GM04504 (cell line): ENCODE measurements around the gene LRP3.

Source experiments
- DNase-seq: peaks from one replicate; pipeline ENCODE4 v3.0.0-alpha.2; 2012; ENCODE audit warnings: low read depth

Gene LRP3

DNA sequence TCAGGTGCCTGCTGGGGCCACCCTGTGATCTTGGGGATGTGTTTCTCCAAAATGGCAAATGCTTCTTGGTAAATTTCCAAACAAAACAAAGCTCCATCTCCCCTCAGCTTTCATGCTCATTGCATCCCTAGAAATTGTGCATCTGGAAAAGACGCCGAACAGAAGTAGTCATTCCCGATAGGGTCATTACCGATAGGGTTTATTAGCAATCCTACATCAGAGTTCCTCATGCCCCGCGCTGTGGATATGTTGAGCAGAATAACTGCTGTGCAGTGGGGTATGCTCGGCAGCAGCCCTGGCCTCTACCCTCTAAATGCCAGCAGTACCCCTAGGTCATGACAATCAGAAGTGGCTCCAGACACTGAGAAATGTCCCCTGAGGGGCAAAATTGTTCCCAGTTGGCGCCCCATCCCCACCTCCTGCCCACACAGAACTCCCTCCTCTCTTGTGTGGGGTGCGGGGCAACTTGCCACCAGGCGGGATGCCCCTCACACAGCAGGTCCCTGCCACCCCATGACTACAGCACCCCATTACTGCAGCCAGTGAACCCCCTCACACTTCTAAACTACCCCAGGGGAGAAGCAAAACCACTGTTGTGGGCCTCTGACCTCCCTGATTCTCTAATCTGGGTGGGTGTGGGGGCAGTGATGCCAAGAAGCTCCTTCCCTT is 44.5 kb downstream of the LRP3 start:
- no peak for DNase-seq

DNA sequence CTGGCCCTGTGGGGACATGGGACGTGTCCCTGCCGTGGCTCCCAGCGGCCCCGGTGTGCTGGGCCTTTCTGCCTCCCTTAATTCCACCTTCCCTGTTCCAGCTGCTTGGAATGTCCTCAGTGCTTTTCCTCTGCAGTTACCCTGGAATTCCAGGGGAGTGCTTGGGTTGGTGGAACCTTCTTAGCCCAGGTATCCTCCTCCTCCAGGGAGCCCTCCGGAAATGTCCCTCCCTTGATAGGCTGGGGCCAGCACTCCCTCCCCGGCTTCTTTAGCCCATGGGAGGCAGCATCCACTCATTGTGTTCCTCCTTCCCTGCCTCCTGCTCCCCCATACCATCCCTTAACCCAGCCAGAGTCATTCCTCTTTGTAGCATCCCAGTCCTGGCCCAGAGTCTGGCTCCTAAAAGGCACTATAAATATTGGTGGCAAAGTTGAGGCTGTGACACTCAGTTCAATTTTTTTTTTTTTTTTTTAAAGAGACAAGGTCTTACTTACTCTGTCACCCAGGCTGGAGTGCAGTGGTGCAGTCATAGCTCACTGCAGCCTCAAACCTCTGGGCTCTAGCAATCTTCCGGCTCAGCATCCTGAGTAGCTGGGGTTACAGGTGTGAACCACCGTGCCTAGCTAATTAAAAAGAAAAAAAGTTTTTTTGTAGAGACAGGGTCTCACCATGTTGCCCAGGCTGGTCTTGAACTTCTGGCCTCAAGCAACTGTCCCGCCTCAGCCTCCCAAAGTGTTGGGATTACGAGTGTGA is 45.3 kb downstream of the LRP3 start:
- no peak for DNase-seq

DNA sequence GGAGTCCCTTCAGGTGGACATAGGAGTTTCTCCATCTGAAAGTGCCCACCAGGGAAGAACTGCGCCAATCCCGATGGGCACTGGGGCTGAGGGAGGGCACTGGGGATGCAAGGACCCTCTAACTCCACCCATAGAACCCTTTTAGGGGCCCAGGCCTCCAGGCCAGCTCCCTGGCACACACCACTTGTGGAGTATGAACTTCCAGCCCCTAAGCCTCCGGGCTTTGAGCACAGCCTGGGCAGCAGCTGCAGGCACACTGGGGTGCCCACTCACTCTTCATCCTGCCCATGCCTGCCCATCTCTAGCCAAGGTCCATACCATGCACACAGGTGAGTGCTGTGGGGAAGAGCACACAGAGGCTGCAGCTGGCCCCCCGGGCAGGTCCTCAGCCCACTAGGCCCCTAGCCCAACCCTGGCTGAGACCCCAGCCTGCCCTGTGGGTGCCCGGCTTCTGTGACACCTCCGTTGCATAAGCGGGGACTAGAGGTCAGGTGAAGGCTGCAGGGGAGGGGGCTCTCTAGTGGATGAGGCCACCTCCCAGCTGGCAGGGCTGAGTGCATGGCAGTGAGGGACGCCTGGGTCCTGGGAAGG is 46.1 kb downstream of the LRP3 start:
- no peak for DNase-seq

DNA sequence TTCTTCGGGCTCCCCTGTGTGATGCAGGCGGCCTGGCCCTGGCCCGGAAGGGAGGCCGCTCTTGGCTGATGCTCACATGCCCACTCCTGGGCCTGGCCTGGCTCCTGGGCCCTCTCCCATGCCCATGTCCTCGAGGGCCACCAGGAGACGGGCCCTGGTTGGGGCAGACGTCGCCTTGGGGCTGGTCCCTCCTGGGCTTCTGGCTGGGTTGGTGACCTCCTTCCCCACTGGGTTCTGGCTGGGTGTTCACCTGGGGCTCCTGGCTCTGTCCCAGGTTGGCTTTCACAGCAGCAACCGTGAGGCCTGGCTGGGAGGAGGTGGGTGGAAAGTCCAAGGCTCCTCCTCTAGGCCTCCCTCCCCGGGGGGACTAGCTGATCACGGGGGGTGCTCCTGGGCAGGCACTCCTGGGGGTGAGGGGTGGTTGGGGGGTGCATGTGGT is 47.0 kb downstream of the LRP3 start:
- DNase-seq: no peak

DNA sequence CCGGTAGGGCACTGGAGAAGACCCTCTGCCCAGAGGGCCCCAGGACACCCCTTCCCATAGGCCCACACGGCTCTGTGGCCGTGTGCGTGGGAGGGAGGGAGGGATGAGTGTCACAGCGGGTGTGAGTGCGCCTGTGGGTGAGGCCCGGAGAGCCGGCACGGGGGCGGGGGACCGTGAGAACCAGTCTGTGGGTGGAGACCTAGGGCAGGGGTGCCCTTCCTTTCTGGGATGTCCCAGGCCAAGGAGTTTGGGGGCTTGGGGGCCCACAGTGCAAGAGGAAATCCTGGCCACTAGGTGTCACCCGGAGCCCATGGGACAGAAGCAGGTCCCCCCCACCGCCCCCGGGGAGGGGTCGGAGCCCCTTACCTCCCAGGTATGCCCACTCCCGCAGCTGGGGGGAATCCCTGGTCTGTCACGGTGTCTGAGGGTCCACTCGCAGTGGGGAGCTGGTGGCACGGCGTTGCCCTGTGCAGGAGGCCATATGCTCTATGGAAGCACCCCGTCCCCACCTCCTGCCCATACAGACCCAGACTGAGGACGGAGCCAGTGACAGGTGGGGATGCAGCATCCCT is 47.5 kb downstream of the LRP3 start:
- DNase-seq: no peak

DNA sequence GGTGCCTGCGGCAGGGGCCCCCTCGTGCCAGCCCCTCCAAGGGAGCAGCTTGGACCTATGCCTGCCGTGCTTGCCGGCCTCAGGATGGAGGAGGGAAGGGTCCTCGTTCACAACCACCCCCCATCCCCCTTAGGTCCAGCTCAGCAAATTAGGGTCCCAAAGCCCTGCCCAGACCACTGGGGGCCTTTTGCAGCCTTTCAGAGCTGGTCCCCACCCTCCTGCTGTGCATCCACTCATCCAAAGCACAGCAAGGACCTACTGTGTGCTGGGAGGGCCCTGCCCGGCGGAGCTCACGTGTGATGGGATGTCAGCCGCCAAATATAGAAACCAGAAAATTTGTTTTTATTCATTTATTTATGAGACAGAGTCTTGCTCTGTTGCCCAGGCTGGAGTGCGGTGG is 48.0 kb downstream of the LRP3 start:
- no peak for DNase-seq

DNA sequence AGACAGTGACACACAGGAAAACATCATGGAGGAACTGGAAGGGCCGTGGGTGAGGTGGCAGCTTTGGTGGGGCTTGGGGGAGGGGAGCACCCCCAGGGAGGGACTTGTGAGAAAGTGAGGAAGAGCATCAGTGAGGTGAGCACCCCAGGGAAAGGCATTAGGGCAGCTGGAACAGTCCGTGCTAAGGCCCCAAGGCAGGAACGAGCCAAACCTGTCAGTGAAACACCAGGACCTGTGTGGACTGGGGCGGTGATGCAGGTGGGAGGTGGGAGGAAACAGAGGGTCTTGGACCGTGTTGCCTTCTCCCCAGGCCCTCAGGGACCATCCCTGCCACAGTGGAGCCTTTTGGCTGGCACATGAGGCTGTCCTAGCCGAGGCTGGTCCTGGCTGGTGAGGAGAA is 48.8 kb downstream of the LRP3 start:
- no peak for DNase-seq

DNA sequence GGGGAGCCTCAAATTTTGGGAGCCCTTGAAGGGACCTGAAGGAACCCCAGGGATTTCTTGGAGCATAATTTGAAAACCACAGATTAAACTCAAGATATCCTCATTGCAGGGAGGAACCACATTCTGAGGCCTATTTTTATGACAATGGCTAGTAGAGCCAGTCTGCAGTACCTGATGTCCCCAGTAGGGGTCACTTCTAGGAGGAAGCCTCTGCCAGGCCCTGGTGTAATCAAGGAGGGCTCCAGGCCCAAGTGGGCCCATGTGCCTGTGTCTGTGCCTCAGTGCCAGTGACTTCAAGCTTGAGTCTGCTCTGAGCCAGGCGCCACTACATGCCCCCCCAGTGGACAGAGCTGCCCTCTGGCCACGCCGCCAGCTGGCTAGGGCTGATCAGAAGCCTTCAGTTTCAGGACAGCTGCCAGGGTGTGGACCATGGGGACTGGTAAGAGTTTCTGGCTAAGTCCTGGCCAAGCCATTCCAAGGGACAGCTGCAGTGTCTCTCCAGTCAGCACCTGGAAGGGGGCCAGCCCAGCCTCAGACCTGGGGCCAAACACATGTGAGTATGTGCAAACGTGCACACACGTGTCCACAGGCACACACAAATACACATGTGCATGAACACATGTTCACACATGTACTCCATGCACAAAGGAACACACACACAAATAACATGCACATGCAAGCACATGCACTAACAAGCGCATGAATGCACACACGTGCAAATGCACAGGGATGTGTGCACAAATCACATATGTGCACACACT is 52.0 kb downstream of the LRP3 start:
- no peak for DNase-seq

DNA sequence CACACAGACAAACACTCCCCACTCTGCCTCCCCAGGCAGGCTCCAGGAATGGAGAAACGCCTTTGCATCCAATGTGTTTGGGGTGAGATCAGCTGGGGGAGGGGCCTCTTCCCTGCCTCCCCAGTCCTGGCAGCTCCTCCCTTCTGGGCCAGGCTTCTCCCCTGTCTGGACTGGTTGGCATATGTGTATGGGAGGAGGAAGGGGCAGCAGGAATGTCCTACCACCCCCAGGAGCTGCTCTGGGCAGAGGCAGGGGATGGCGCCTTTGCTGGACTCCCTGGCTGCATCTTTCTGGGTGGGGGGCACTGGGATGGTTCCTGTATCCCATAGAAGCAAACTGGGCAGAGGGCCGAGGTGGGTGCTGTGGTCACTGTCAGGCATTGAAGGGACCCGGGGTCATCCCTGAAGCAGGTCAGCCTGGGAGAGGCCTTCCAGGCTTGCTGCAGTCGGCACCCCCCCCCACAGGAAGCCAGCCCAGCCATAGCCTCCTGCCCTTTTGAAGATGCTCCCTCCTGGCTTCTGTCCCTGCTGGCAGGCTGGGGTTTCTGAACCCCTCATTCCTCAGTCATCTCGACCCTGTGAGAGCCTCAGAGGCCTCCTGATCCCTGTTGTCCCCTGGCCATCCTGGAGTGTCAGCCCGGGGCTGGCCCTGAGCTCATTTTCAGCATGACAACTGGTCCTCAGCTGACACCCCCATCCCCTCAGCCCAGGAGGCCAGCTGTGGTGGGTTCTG is 52.7 kb downstream of the LRP3 start:
- no peak for DNase-seq

DNA sequence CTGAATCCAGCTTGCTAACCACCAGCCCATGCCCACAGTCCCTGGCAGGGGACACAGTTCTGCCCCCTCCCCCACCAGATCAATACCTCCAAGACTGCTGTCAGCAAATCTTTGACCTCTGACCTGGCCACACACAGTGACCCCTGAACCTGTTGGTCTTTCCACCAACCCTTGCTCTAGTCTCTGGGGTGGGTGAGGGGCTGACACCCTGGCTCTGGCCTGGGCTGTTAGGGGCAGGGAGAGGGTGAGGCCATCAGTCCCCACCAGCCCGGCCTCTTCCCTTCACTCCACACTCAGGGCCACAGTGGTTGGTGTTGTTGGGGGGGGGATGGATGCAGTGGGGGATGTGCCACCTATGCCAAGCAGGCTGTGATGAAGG is 53.3 kb downstream of the LRP3 start:
- no peak for DNase-seq

DNA sequence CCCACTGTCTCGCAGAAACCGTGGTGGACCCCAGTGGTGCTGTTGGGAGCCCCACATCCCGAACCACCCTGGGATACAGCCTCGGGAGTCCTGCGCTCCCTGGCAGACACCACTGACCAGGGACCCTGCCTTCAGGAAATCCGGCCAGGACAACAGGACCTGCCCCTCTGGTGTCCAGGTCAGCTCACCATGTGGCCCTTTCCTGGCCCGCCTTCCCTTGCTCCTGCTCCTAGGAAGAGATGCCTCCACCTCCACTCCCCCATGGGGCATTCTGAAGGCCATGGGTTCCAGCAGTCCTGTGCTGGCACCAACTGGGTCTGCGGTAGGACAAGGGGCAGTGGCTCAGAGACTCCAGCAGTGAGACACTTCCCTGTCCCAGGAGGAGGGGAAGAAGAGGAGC is 54.0 kb downstream of the LRP3 start:
- no peak for DNase-seq

DNA sequence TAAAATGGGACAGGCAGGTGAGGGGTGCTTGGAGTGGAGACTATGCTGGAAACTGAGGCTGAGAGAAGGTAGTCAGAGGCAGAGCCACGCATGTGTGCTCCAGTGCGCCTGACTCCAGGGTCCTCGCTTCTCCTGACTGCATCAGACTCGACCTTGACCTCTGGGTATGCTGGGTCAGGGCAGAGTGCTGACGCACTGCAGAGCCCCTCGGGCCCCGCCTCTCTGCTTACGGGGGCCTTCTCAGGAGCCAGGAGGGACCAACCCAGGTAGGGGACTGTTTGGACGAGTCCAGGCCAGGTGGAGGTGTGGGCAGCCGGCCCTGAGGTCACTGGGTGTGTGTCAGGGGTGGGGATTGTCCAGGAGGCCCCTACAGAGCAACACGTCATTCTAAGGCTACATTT is 54.4 kb downstream of the LRP3 start:
- DNase-seq: no peak

DNA sequence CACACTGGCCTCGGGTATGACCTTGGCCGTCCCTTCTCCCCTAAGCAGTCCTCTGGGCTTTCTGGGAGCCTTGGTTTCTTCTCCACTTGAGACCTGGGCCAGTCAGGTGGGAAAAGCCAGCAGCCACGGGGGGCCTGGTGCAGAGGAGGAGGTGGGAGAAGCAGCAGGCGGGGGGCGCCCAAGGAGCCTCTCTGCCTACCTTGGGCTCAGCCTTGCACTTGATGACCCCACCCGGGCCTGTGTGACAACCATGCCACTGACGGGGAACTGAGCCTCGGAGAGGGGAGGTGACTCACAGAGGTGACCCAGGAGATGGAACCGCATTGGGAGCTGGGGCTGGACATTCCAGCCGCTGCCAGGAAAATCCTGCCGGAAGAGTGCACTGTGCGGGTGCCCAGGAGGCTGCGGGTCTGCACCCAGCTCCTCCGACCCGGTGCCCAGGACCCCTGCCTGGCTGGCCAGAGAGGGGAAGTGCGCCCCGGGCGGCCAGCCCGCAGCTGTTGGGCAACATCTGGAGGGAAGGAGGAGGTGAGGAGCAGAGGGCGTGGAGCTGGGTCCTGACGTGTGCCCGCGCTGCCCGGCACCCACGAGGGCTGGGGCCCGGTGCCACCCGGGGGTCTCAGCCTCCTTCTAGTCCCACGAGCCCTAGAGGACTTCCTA is 55.0 kb downstream of the LRP3 start:
- DNase-seq: no peak

DNA sequence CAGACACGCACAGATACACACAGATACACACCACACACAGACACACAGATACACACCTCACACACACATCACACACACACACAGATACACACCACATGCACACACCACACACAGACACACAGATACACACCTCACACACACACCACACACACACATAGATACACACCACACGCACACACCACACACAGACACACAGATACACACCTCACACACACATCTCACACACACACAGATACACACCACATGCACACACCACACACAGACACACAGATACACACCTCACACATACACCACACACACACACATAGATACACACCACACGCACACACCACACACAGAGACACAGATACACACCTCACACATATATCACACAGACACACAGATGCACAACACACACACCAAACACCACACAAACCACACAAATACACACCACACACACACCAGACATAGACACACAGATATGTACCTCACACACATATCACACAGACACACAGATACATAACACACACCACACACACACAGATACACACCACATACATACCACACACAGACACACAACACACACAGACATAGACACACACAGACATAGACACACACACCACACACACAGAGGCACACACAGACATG is 55.7 kb downstream of the LRP3 start:
- no peak for DNase-seq

DNA sequence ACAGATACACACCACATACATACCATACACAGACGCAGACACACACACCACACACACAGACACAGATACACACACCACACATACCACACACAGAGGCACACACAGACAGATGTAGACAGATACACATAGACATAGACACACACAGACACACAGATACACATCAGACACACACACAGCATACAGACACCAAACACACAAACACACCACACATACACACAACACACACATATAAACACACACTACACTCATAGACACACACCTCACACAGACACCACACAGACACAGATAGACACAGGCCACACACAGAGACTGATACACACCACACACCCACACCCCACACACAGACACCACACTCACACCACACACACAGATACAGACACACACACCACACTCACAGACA is 56.4 kb downstream of the LRP3 start:
- DNase-seq: no peak

DNA sequence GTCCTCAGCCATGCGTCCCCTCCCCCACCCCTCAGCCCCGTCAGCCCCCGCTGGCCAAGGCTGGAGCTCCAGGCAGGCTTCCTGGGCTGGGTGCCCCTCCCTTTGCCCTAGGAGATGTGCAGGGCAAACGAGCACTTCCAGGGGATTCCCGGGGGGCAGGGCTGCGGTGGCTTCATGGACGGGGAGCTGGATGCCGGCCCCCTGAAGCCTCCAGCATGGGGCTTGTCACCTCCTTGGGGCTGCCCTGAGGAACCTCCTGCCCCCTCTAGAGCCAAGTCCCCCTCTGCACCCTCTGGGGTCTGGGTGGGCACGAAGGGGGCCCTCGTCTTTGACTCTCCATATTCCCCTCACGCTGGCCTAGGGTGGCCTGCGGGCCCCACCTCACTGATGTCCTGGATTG is 56.9 kb downstream of the LRP3 start:
- DNase-seq: no peak

DNA sequence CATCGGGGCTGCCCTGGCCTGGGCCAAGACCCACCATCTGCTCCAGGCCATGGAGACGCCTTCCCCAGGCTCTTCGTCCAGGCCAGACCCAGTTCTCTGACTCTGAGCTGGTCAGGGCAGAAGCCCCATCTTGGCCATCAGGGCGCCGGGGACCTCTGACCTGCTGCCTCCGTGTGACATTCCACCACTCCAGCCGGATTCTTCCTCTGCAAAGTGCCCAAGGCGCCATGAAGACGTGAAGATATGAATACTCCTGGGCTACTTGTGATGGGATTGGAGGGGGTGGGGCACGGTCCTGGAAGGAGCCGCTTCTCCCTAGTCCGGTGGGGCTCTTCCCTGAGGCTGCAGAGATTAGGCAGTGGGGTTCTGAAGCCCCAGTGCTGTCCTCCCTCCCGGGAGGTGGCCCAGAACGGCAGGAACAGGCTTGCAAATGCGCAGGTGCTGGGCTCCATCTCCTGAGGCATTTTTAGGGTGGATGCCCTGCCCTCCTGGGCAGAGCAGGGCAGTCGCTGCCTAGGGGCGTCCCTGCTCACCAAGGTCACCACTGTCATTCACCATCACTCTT is 57.5 kb downstream of the LRP3 start:
- DNase-seq: no peak

DNA sequence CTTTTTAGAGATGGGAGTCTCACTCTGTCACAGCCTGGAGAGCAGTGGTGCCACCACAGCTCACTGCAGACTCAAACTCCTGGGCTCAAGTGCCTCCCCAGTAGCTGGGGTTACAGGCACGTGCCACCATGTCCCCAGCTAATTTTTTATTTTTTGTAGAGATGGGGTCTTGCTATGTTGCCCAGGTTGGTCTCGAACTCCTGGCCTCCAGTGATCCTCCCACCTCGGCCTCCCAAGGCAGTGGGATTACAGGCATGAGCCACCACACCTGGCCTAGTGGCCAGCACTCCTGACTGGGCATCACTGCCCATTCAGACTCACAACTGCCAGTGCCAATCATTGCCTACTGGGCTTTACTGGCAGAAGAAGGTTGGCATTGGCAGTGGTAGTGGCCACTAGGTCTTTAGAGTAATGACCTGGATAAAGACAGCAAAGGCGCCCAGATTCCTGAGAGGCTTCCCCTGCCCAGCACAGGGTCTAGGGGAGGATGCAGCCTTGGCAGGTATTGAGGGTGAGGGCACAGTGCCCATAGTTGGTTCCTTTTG is 58.4 kb downstream of the LRP3 start:
- DNase-seq: no peak

DNA sequence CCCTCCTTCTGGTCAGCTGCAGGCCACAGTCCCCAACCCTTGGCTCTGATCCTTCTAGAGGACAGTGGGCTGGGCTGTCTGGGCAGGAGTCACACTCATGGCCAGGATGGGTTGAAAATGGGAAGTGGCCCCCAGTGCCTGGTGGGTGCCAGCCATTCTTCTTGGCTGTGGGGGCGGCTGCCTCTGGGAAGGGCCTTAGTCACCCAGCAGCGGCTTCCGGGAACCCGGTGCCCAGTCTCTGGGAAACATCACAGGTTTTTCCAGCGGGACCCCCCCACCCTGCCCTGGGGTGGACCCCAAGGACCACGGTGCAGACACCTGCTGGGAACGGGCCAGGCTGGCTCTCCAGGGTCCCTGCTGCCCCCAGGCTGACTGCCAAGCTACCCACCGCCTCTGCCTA is 58.8 kb downstream of the LRP3 start:
- DNase-seq: no peak

DNA sequence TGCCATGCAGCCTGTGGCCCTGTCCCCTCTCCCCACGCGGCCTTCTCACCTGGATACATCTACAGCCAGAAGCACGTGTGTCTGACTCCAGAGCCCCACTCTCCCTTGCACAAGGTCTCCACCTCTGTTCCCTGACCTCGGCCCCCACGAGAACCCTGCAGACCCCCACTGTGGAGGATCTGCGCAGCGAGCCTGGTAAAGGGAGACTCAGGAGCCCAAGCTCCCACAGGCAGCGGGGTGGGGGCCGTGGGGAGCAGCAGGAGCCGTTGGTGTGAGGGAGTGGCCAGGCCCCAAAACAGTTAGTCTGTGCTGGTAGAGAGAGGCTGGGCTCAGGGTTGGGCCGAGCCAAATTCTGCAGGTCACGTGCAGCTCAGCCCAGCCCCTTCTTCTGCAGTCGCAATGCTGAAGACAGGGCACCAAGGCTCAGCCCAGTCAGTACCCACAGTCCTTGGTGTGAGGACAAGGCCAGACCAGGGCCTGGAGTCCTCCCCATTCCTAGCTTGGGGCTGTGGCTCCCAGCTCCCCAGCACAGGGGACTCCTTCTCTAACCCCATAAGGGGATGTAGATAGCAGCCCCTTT is 60.2 kb downstream of the LRP3 start:
- DNase-seq: no peak
